Aorta (tissue), 5 donors: ENCODE measurements around the gene TUSC2. TPM values are rescaled to one million over a fixed set of nuclear protein-coding genes. Genes with fewer than 3 reads are reported as not detected.

Experiments used
- ATAC-seq: fragments of 200-7000 bp; cut with Tn5 transposase; one replicate; pipeline ENCODE4 v1.9.1; 2022; ENCODE audit warnings: moderate library complexity; ENCODE audit not compliant: low FRiP score
- DNase-seq, 2 donors: peaks; one replicate each; pipeline ENCODE4 v3.0.0-alpha.2; 2020
- H3K27ac ChIP-seq, 2 donors: one replicate each; pipeline ENCODE4 v1.5.1; 2013; ENCODE audit warnings: low read length in 2 of 2, mild to moderate bottlenecking in 2 of 2, moderate library complexity in 2 of 2, control low read depth in 1 of 2, inconsistent platforms in 1 of 2, low read depth in 1 of 2
- H3K27me3 ChIP-seq, 2 donors: one replicate each; pipeline ENCODE4 v1.6.1; 2013; ENCODE audit warnings: control low read depth in 1 of 2, low read length in 1 of 2, mild to moderate bottlenecking in 1 of 2, moderate library complexity in 1 of 2; ENCODE audit not compliant: insufficient read depth in 2 of 2, control insufficient read depth in 1 of 2
- H3K36me3 ChIP-seq, 2 donors: one replicate each; pipeline ENCODE4 v1.6.1; 2013; ENCODE audit warnings: control low read depth in 1 of 2, low read length in 1 of 2, mild to moderate bottlenecking in 1 of 2; ENCODE audit not compliant: insufficient read depth in 2 of 2, control insufficient read depth in 1 of 2
- H3K4me1 ChIP-seq, 2 donors: one replicate each; pipeline ENCODE4 v1.6.1; 2013; ENCODE audit warnings: low read length in 2 of 2, control low read depth in 1 of 2, mild to moderate bottlenecking in 1 of 2, moderate library complexity in 1 of 2; ENCODE audit not compliant: insufficient read depth in 2 of 2, control insufficient read depth in 1 of 2
- H3K4me3 ChIP-seq, 2 donors: one replicate each; pipeline ENCODE4 v1.5.1; 2013; ENCODE audit warnings: low read length in 2 of 2, control low read depth in 1 of 2, mild to moderate bottlenecking in 1 of 2
- H3K9me3 ChIP-seq: one replicate; pipeline ENCODE4 v1.6.1; 2013; ENCODE audit warnings: mild to moderate bottlenecking, low read length; ENCODE audit not compliant: control insufficient read depth
- WGBS, 2 donors: extraction: QIAGEN DNeasy Blood & Tissue Kit; methylation state at CpG; one replicate each; pipeline ENCODE4 v1.1.7; 2013; 5-methylcytosine and 5-hydroxymethylcytosine counted together
- intact Hi-C, 2 donors: fragments of 100-400 bp; cut with DNase I; formaldehyde crosslinking; loops; one replicate each; pipeline versions ENCODE4 v1.14.2 to v1.15.0; 2022
- polyA plus RNA-seq, 2 donors: library from polyadenylated mRNA; stranded (reverse); fragments of 200-250 nt; gene quantifications; one replicate each; pipeline ENCODE4 v1.2.3, GENCODE V29; 2013
- total RNA-seq, 2 donors: library from RNA; stranded (reverse); fragmentation: NEBNext Ultra II Directional; extraction: Animal tissue kit (Norgen Biotek cat#: 25700); gene quantifications; one replicate each; pipeline ENCODE4 v1.2.1, GENCODE V29; 2021
- donor health status: healthy with polysubstance abuse.
- donor health status: Bipolar disorder and iron deficiency.
- donor health status: DM: no; HTN: no; CAD: no.
- donor health status: DM: no; HTN: no; CAD: no.
- donor health status: DM: yes; HTN: yes; CAD: no.

TUSC2 gene
- total and polyA plus RNA-seq, 4 donors, result 18.9 to 33.2 (median 25.5) TPM

DNA sequence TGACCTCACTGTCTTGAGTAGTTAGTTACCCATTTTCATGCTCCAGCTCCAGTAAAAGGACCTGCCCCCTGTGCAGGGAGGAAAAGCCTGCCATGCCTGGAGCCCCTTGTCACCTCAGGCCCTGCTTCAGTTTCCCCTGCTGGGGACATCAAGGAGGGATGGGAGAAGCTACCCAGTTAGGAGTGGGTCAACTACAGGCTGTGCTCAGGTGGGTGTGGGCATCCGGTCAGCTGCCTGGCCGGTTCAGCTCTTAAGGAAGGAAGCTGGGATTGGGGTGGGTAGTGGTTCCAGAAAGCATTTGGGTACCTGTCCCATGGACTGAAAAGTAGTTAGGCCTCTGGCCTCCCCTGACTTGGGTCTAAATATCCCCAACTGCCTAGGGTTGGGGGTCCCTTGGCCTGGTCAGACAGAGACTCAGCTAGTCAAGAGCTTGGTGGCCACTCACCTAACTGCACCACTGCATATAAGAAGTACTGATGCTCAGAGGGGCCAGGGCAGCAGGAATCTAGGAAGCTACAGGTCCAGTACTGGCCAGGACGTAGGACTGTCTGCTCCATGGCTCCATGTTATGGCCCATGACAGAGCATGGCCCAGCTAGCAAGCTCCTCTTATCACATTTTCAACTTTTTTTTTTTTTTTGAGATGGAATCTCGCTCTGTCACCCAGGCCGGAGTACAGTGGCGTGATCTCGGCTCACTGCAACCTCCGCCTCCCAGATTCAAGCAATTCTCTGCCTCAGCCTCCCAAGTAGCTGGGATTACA, 48.6 kb downstream of the TUSC2 start:
- Histone ChIP-seq H3K9me3 (no peaks in the 10 kb centered on the region), H3K36me3 (no peaks in the 10 kb centered on the region), H3K4me1 (no peaks in the 10 kb centered on the region), H3K27ac (no peak overlapping the region), H3K4me3 (no peak overlapping the region), H3K27me3 (no peaks in the 10 kb centered on the region)
- 93 to 94% methylated on average over 8 of the region's 8 CpGs for WGBS, 2 donors
- DNase-seq, result peak in 1 of 2 donors; percentile 37
- no peak for ATAC-seq
- intact Hi-C loops, result loop anchor here in 1 of 2 donors (10.0 kb wide), 1 partner anchor 155 kb away; no protein-coding TSS in a partner anchor

DNA sequence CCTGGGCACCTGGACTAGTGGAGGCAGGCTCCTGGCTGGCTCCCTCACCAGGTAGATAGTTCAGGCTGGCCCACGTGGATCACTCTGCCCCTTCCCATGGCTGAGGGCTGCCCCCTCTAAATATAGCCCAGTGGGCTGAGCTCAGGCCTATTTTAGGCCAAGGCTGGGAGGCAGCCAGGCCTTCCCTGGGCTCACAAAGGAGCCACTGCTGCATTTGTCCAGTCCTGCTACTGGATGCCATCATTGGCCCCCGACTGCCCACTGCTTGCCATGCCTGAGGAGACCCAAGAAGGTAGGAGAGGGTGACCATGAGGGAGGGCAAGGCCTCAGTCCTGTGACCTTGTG, 49.2 kb downstream of the TUSC2 start, which contains the start of gene LSMEM2:
Gene LSMEM2, plus strand, starts transcription at position 208 of the 345 bp plus-strand sequence. Its CDS starts 27 bp downstream, at position 235.
- Histone ChIP-seq H3K4me1 (no peaks in the 10 kb centered on the region), H3K27me3 (no peaks in the 10 kb centered on the region), H3K4me3 (no peak within 1 kb of the TSS), H3K36me3 (no peaks in the 10 kb centered on the region), H3K9me3 (no peaks in the 10 kb centered on the region), H3K27ac (peak within 1 kb of the TSS in 1 of 2 donors; percentile 9)
- intact Hi-C loops, result loop anchor here in 1 of 2 donors (10.0 kb wide), 1 partner anchor 154 kb away; no protein-coding TSS in a partner anchor
- peak in 1 of 2 donors; percentile 53 for DNase-seq
- ATAC-seq, result peak; percentile 58
- WGBS, 2 donors, result 0 to 10% methylated on average over 2 of the region's 2 CpGs

DNA sequence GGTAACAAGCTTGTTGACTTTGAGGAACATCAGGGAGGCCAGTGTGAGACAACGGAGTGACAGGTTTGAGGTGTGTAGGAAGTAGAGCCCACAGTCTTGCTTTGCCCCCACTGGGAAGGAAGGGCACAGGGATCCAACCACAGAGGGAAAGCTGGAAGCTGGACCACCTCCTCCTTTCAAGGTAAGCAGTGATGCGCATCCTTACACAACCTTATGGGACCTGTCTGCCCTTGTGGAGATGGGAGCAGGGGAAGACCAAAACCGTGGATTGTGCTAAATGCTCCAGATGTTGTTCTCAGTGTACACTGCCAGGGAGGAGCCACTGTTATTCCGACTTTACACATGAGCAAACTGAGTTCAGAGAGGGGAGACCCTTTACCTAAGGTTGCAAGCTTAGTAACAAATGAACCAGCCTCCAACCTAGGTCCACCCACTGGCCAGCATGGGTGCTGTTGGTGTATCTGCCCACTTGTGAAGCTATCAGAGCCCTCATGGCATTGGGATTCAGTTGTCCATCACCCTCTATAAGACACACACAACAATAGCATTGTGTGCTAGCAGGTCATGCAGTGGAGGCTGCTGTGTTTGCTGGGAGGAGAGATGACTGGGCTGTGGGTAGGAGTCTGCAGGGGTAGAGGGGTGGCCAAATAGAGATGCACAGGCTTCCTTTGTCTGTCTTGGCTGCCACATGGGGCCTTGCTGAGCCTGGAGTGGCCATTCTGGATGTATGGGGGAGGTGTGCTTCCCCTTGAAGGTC, 49.7 kb downstream of the TUSC2 start:
- no peaks in the 10 kb centered on the region for H3K27me3 ChIP-seq
- peak overlapping the region in 1 of 2 donors; percentile 9 for H3K27ac ChIP-seq
- no peaks in the 10 kb centered on the region for H3K36me3 ChIP-seq
- DNase-seq (no peak), ATAC-seq (peak; percentile 23)
- no peak overlapping the region for H3K4me3 ChIP-seq
- H3K9me3 ChIP-seq, result no peaks in the 10 kb centered on the region
- no peaks in the 10 kb centered on the region for H3K4me1 ChIP-seq
- intact Hi-C loops, result loop anchor here in 1 of 2 donors (10.0 kb wide), 1 partner anchor 154 kb away; no protein-coding TSS in a partner anchor
- 75% methylated on average over 4 of the region's 4 CpGs for WGBS, 2 donors

DNA sequence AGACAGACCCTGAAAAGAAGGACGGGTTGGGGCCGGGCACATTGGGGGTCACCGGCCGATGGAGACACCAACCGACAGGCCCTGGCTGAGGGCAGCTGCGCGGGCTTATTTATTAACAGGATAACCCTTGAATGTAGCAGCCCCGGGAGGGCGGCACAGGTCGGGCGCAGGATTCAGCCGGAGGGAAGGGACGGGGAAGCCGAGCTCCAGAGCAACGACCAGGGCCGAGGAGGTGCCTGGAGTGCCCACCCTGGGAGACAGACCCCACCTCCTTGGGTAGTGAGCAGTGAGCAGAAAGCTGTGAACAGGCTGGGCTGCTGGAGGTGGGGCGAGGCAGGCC, 51.3 kb downstream of the TUSC2 start:
- Histone ChIP-seq H3K4me3 (no peak overlapping the region), H3K9me3 (no peaks in the 10 kb centered on the region), H3K27me3 (no peaks in the 10 kb centered on the region), H3K36me3 (no peaks in the 10 kb centered on the region), H3K27ac (no peak overlapping the region), H3K4me1 (no peaks in the 10 kb centered on the region)
- ATAC-seq, result no peak
- WGBS, 2 donors, result 90 to 91% methylated on average over 17 of the region's 17 CpGs
- intact Hi-C loops, result loop anchor here in 1 of 2 donors (10.0 kb wide), 1 partner anchor 152 kb away; no protein-coding TSS in a partner anchor
- peak in 1 of 2 donors; percentile 40 for DNase-seq

DNA sequence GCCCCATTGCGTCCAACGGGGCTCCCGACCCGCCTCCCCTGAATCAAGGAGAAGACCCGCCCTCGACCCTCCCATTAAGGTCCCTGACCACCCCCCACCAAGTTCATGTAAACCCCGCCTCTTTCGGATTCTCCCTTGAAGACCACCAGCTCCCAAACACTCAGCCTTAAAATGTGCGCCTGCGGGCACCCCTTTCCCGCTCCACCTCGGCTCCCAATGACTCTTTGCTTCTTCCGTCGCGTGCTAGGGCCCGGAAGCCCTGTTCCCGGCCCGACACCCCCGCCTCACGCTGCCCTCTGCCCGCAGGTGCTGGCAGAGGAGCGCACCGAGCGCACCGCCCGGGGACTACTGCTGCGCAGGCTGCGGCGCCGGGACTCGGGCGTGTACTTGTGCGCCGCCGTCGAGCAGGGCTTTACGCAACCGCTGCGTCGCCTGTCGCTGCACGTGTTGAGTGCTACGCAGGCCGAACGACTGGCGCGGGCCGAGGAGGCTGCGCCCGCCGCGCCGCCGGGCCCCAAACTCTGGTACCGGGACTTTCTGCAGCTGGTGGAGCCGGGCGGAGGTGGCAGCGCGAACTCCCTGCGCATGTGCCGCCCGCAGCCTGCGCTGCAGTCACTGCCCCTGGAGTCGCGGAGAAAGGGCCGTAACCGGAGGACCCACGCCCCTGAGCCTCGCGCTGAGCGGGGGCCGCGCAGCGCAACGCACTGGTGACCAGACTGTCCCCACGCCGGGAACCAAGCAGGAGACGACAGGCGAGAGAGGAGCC, 51.8 kb downstream of the TUSC2 start:
- Histone ChIP-seq H3K27me3 (no peaks in the 10 kb centered on the region), H3K27ac (no peak overlapping the region), H3K4me1 (no peaks in the 10 kb centered on the region), H3K36me3 (no peaks in the 10 kb centered on the region), H3K4me3 (no peak overlapping the region), H3K9me3 (no peaks in the 10 kb centered on the region)
- DNase-seq (peak in 1 of 2 donors; percentile 42), ATAC-seq (no peak)
- 79 to 80% methylated on average over 79 of the region's 79 CpGs for WGBS, 2 donors
- intact Hi-C loops, result loop anchor here (2.0 to 10.0 kb wide), 2 partner anchors 49 to 151 kb away; no protein-coding TSS in a partner anchor

DNA sequence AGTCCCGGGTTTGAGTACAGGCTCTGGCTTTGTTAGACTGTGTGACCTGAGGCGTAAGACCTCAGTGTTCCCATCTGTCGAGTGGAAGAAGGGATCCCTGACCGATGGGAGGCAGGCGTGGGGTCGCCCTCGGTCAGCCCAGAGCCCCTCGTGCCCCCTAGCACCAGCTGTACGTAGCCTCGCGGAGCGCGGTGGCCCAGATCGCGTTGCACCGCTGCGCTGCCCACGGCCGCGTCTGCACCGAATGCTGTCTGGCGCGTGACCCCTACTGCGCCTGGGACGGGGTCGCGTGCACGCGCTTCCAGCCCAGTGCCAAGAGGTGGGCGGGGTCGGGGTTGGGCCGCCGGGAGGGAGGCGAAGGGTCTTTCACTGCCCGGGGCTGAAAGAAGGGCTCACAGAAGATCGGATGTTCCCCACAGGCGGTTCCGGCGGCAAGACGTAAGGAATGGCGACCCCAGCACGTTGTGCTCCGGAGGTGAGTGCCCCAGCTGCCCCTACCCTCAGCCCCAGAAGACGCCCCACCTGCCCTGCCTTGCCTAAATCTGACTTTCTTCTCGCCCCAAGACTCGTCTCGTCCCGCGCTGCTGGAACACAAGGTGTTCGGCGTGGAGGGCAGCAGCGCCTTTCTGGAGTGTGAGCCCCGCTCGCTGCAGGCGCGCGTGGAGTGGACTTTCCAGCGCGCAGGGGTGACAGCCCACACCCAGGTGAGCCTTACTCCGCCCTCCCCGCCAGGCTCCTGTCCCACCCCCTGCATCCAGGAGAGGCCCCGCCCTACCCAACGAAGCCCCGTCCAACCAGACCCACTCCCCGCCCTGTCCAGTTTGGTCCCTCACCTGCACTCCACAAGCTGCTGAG, 52.7 kb downstream of the TUSC2 start:
- H3K9me3 ChIP-seq, result no peaks in the 10 kb centered on the region
- no peaks in the 10 kb centered on the region for H3K4me1 ChIP-seq
- H3K4me3 ChIP-seq, result no peak overlapping the region
- 79% methylated on average over 65 of the region's 65 CpGs for WGBS, 2 donors
- ATAC-seq (no peak), DNase-seq (peak in 1 of 2 donors; percentile 51)
- H3K27ac ChIP-seq, result no peak overlapping the region
- H3K27me3 ChIP-seq, result no peaks in the 10 kb centered on the region
- H3K36me3 ChIP-seq, result no peaks in the 10 kb centered on the region
- intact Hi-C loops, result loop anchor here (2.0 to 10.0 kb wide), 2 partner anchors 49 to 151 kb away; no protein-coding TSS in a partner anchor
